HepG2 (cell line): ENCODE results near the gene SLC2A13.

Source experiments
- BORCS8-MEF2B ChIP-seq: sonication (generic); formaldehyde crosslinking; IDR thresholded peaks from 2 replicates; pipeline ENCODE4 v1.8.0; 2022; ENCODE audit warnings: mild to moderate bottlenecking, missing genetic modification reagents
- ESRRA ChIP-seq: sonication (generic); formaldehyde crosslinking; IDR thresholded peaks from 2 replicates; pipeline ENCODE4 v1.5.1; 2020; ENCODE audit warnings: mild to moderate bottlenecking, low read depth, missing genetic modification reagents
- MYNN ChIP-seq: sonication (generic); formaldehyde crosslinking; IDR thresholded peaks from 2 replicates; pipeline ENCODE4 v1.4.0; 2020; ENCODE audit warnings: mild to moderate bottlenecking, low read depth, missing genetic modification reagents
- NFE2L1 ChIP-seq: sonication (generic); formaldehyde crosslinking; IDR thresholded peaks from 2 replicates; pipeline ENCODE4 v1.4.0; 2020; ENCODE audit warnings: missing genetic modification reagents, mild to moderate bottlenecking, borderline replicate concordance
- NFYB ChIP-seq: sonication (generic); formaldehyde crosslinking; IDR thresholded peaks from 2 replicates; pipeline ENCODE4 v1.4.0; 2020; ENCODE audit warnings: missing genetic modification reagents
- POLR2A ChIP-seq, 2 experiments: IDR thresholded peaks; 2 replicates each; pipeline ENCODE4 v1.6.1; 2011; ENCODE audit warnings: low read depth in 2 of 2, low read length in 2 of 2, mild to moderate bottlenecking in 1 of 2, moderate library complexity in 1 of 2; ENCODE audit not compliant: insufficient read depth in 1 of 2
- POLR2AphosphoS5 ChIP-seq: IDR thresholded peaks from 2 replicates; pipeline ENCODE4 v1.6.1; 2012; ENCODE audit warnings: low read depth, low read length
- PRPF4 ChIP-seq: fragments of 200-400 bp; formaldehyde crosslinking; IDR thresholded peaks from 2 replicates; pipeline ENCODE4 v1.6.1; 2016; ENCODE audit warnings: low read length, low read depth; ENCODE audit not compliant: poor library complexity, severe bottlenecking
- SUZ12 ChIP-seq: fragments of 150-350 bp; IDR thresholded peaks from 2 replicates; pipeline ENCODE4 v1.6.1; 2014; ENCODE audit warnings: low read depth, low read length
- ZC3H4 ChIP-seq: sonication (generic); formaldehyde crosslinking; IDR thresholded peaks from 2 replicates; pipeline ENCODE4 v1.4.0; 2020; ENCODE audit warnings: missing genetic modification reagents, borderline replicate concordance
- ZNF569 ChIP-seq: sonication (generic); formaldehyde crosslinking; IDR thresholded peaks from 2 replicates; pipeline ENCODE4 v1.5.0; 2020; ENCODE audit warnings: mild to moderate bottlenecking, missing genetic modification reagents, moderate library complexity, borderline replicate concordance
- TF ChIP-seq, protein P1 (sequence below), 2 experiments: fragments of 450-650 bp in 1 of 2; sonication (generic) in 1 of 2; formaldehyde crosslinking in 1 of 2; IDR thresholded peaks; 2 replicates each; pipeline versions ENCODE4 v1.6.1 to v1.8.0; 2016 to 2022; ENCODE audit warnings: antibody characterized with exemption in 1 of 2, mild to moderate bottlenecking in 1 of 2, missing genetic modification reagents in 1 of 2
- TF ChIP-seq, protein P2 (sequence below): sonication (generic); formaldehyde crosslinking; IDR thresholded peaks from 2 replicates; pipeline ENCODE4 v1.5.0; 2020; ENCODE audit warnings: mild to moderate bottlenecking, missing genetic modification reagents, moderate library complexity
- TF ChIP-seq, protein P3 (sequence below): sonication (generic); formaldehyde crosslinking; IDR thresholded peaks from 2 replicates; pipeline ENCODE4 v1.5.0; 2020; ENCODE audit warnings: missing genetic modification reagents

DNA sequence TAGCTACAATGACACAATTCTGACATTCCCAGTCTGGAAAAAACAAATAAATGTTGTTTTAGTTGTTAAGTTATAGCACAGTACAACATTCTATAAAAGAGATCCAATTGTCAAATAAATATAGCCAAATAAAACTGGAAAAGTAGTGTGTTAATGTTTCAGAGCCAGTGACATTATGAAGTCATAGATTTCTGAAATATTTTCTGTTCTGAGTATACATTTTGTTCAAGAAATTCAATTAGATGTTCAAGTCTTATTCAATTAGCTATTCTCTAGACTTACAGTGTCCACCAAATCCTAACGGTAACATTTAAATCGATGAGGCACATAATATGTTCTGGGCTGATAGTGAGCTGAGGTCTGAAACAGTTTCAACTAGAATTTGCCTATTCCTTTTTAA, 290.1 kb downstream of the SLC2A13 start:
- TF ChIP-seq POLR2AphosphoS5 (no peak), MYNN (no peak), NFE2L1 (no peak), PRPF4 (no peak), ZC3H4 (no peak), SUZ12 (no peak), POLR2A (IDR thresholded peaks at IDR 0.05; ENCODE audit: insufficient read depth in 1 of 2, low read depth in 2 of 2, low read length in 2 of 2) (no peak), ESRRA (CRISPR knock-in tag) (no peak), ZNF569 (CRISPR knock-in tag) (no peak), BORCS8-MEF2B (CRISPR knock-in tag) (no peak), NFYB (CRISPR knock-in tag) (no peak)
- TF ChIP-seq, protein P1, sequence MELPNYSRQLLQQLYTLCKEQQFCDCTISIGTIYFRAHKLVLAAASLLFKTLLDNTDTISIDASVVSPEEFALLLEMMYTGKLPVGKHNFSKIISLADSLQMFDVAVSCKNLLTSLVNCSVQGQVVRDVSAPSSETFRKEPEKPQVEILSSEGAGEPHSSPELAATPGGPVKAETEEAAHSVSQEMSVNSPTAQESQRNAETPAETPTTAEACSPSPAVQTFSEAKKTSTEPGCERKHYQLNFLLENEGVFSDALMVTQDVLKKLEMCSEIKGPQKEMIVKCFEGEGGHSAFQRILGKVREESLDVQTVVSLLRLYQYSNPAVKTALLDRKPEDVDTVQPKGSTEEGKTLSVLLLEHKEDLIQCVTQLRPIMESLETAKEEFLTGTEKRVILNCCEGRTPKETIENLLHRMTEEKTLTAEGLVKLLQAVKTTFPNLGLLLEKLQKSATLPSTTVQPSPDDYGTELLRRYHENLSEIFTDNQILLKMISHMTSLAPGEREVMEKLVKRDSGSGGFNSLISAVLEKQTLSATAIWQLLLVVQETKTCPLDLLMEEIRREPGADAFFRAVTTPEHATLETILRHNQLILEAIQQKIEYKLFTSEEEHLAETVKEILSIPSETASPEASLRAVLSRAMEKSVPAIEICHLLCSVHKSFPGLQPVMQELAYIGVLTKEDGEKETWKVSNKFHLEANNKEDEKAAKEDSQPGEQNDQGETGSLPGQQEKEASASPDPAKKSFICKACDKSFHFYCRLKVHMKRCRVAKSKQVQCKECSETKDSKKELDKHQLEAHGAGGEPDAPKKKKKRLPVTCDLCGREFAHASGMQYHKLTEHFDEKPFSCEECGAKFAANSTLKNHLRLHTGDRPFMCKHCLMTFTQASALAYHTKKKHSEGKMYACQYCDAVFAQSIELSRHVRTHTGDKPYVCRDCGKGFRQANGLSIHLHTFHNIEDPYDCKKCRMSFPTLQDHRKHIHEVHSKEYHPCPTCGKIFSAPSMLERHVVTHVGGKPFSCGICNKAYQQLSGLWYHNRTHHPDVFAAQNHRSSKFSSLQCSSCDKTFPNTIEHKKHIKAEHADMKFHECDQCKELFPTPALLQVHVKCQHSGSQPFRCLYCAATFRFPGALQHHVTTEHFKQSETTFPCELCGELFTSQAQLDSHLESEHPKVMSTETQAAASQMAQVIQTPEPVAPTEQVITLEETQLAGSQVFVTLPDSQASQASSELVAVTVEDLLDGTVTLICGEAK (IDR thresholded peaks at IDR 0.05): no peak
- TF ChIP-seq, protein P1 (CRISPR knock-in tag; IDR thresholded peaks at IDR 0.05): no peak
- TF ChIP-seq, protein P2, sequence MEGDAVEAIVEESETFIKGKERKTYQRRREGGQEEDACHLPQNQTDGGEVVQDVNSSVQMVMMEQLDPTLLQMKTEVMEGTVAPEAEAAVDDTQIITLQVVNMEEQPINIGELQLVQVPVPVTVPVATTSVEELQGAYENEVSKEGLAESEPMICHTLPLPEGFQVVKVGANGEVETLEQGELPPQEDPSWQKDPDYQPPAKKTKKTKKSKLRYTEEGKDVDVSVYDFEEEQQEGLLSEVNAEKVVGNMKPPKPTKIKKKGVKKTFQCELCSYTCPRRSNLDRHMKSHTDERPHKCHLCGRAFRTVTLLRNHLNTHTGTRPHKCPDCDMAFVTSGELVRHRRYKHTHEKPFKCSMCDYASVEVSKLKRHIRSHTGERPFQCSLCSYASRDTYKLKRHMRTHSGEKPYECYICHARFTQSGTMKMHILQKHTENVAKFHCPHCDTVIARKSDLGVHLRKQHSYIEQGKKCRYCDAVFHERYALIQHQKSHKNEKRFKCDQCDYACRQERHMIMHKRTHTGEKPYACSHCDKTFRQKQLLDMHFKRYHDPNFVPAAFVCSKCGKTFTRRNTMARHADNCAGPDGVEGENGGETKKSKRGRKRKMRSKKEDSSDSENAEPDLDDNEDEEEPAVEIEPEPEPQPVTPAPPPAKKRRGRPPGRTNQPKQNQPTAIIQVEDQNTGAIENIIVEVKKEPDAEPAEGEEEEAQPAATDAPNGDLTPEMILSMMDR (CRISPR knock-in tag): no peak
- TF ChIP-seq, protein P3, sequence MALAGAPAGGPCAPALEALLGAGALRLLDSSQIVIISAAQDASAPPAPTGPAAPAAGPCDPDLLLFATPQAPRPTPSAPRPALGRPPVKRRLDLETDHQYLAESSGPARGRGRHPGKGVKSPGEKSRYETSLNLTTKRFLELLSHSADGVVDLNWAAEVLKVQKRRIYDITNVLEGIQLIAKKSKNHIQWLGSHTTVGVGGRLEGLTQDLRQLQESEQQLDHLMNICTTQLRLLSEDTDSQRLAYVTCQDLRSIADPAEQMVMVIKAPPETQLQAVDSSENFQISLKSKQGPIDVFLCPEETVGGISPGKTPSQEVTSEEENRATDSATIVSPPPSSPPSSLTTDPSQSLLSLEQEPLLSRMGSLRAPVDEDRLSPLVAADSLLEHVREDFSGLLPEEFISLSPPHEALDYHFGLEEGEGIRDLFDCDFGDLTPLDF (CRISPR knock-in tag): no peak
